Mesothelial cell of epicardium (in vitro differentiated cells): ENCODE measurements around the gene APOA5. TPM values are rescaled to one million over a fixed set of nuclear protein-coding genes. Genes with fewer than 3 reads are reported as not detected.

Experiments used
- DNase-seq, 2 experiments: peaks; one replicate each; pipeline ENCODE4 v3.0.0; 2021; ENCODE audit warnings: low spot score in 2 of 2; ENCODE audit not compliant: unreplicated experiment in 2 of 2
- H3K27ac Mint-ChIP-seq: 2 replicates; pipeline ENCODE4 v1.8.0; 2021; ENCODE audit warnings: mixed read lengths
- H3K27me3 Mint-ChIP-seq: 2 replicates; pipeline ENCODE4 v1.8.0; 2021; ENCODE audit warnings: low read depth, mixed read lengths
- H3K36me3 Mint-ChIP-seq: 2 replicates; pipeline ENCODE4 v1.8.0; 2021; ENCODE audit warnings: mixed read lengths
- H3K4me1 Mint-ChIP-seq: 2 replicates; pipeline ENCODE4 v1.8.0; 2021; ENCODE audit warnings: mixed read lengths
- H3K4me3 Mint-ChIP-seq: 2 replicates; pipeline ENCODE4 v1.8.0; 2021; ENCODE audit warnings: mild to moderate bottlenecking, moderate library complexity, mixed read lengths
- H3K9me3 Mint-ChIP-seq: 2 replicates; pipeline ENCODE4 v1.8.0; 2021; ENCODE audit warnings: mixed read lengths
- total RNA-seq: library from RNA; stranded (reverse); gene quantifications from 3 replicates; pipeline ENCODE4 v1.2.1, GENCODE V29; 2021
- TF ChIP-seq, protein P1 (sequence below): fragments of 200-600 bp; sonication (generic); IDR thresholded peaks from one replicate; pipeline ENCODE4 v1.5.0; 2021; ENCODE audit warnings: antibody characterized with exemption; ENCODE audit not compliant: unreplicated experiment

Gene APOA5
- total RNA-seq, 1 donor from 2014 or later, result not detected

DNA sequence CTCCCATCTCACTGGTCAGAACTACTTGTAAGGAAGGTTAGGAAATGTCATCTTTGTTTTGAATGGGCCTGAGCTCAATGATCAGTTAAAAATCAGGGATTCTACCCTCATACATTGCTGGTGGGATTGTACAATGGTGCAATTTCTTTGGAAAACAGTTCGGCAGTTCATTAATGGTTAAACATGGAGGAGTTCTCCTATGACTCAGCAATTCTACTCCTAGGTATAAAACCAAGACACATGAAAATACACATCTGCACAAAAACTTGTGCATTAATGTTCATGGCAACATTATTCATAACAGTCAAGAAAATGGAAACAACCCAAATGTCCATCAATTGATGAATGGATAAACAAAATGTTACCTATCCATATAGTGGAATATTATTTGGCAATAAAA lies 4.9 kb upstream of the APOA5 start:
- Mint-ChIP-seq H3K4me3 (no peak overlapping the region), H3K4me1 (no peaks in the 10 kb centered on the region), H3K9me3 (peaks cover 4% of the 10 kb centered on the region), H3K27me3 (peaks cover 4% of the 10 kb centered on the region), H3K27ac (no peak overlapping the region), H3K36me3 (no peaks in the 10 kb centered on the region)
- TF ChIP-seq, protein P1, sequence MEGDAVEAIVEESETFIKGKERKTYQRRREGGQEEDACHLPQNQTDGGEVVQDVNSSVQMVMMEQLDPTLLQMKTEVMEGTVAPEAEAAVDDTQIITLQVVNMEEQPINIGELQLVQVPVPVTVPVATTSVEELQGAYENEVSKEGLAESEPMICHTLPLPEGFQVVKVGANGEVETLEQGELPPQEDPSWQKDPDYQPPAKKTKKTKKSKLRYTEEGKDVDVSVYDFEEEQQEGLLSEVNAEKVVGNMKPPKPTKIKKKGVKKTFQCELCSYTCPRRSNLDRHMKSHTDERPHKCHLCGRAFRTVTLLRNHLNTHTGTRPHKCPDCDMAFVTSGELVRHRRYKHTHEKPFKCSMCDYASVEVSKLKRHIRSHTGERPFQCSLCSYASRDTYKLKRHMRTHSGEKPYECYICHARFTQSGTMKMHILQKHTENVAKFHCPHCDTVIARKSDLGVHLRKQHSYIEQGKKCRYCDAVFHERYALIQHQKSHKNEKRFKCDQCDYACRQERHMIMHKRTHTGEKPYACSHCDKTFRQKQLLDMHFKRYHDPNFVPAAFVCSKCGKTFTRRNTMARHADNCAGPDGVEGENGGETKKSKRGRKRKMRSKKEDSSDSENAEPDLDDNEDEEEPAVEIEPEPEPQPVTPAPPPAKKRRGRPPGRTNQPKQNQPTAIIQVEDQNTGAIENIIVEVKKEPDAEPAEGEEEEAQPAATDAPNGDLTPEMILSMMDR, result no peak
- DNase-seq, result no peak

DNA sequence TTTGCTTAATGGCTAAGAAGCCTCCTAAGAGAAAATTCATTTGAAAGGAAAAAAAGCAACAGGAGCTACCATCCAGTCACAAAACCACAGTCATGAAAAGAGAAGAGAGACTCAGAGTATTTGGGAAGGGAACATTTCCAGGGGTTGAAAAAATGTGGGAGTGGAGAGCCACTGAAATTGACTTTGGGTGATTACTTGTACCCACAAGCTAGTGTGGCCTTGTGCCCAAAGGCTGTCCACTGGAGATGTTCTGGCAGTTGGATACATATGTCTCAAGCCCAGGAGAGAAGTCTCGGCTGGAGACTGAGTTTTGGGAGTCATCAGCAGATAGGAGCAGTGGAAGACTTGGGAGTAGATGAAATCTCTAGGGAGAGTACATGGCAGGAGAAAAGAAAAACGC lies 3.2 kb upstream of the APOA5 start:
- H3K27me3 Mint-ChIP-seq, result peaks cover 10% of the 10 kb centered on the region
- H3K4me3 Mint-ChIP-seq, result no peak overlapping the region
- H3K27ac Mint-ChIP-seq, result no peak overlapping the region
- peaks cover 4% of the 10 kb centered on the region for H3K9me3 Mint-ChIP-seq
- H3K4me1 Mint-ChIP-seq, result peaks cover 2% of the 10 kb centered on the region
- TF ChIP-seq, protein P1, result no peak
- no peak for DNase-seq
- H3K36me3 Mint-ChIP-seq, result no peaks in the 10 kb centered on the region

DNA sequence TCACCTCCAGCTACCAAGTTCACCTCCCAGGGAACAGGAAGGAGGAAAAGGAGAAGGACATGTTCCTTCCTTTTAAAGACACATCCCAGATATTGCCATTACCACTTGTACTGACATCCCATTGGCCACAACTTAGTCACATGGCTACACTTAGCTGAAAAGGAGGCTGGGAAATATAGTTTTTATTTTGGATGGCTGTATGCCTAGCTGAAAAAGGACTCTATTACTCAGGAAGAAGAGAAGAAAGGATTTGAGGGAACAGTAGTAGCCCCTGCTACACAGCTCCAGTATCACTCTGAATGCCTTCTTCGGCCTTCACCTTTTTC lies 2.1 kb upstream of the APOA5 start:
- no peak overlapping the region for H3K27ac Mint-ChIP-seq
- H3K9me3 Mint-ChIP-seq, result peaks cover 4% of the 10 kb centered on the region
- peaks cover 6% of the 10 kb centered on the region for H3K27me3 Mint-ChIP-seq
- H3K4me3 Mint-ChIP-seq, result no peak overlapping the region
- no peaks in the 10 kb centered on the region for H3K36me3 Mint-ChIP-seq
- TF ChIP-seq, protein P1, result no peak
- peaks cover 2% of the 10 kb centered on the region for H3K4me1 Mint-ChIP-seq
- no peak for DNase-seq

DNA sequence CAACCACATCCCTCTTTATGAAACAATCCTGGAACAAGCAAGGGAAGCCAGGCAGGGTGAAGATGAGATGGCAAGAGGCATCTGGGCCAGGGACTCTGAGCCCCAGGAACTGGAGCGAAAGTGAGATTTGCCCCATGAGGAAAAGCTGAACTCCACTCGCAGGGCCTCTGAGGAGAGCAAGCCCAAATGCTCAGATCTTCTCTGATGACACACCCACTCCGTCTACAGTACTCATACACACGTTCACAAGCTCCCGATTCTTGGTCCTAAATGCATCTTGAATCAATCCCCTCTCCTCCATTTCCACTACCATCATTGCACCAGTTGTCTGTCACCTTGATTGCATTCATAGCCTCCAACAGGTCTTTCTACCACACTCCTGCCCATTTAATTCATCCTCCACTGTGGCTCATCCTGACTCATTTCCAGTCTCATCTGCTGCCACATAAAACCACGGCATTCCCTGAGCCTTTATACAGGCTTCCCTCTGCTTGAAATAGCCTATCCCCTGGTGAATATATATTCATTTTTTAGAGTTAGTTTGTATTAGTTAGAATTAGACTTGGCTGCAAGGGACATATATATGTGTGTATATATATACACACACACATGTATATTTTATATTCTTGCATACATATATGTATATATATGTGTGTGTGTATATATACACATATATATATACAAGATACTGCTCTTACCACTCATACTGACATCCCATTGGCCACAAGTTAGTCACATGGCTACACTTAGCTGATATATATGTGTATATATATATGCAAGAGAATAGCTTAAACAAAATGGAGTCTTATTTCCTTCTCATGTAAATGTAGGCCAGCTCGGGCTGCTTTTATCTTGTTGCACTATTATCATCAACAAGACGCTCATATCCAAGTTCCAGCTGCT lies 1.4 kb upstream of the APOA5 start:
- Mint-ChIP-seq H3K36me3 (no peaks in the 10 kb centered on the region), H3K27me3 (peaks cover 6% of the 10 kb centered on the region), H3K27ac (no peak overlapping the region), H3K9me3 (peaks cover 4% of the 10 kb centered on the region), H3K4me1 (peaks cover 7% of the 10 kb centered on the region), H3K4me3 (no peak overlapping the region)
- no peak for DNase-seq
- TF ChIP-seq, protein P1, result no peak

DNA sequence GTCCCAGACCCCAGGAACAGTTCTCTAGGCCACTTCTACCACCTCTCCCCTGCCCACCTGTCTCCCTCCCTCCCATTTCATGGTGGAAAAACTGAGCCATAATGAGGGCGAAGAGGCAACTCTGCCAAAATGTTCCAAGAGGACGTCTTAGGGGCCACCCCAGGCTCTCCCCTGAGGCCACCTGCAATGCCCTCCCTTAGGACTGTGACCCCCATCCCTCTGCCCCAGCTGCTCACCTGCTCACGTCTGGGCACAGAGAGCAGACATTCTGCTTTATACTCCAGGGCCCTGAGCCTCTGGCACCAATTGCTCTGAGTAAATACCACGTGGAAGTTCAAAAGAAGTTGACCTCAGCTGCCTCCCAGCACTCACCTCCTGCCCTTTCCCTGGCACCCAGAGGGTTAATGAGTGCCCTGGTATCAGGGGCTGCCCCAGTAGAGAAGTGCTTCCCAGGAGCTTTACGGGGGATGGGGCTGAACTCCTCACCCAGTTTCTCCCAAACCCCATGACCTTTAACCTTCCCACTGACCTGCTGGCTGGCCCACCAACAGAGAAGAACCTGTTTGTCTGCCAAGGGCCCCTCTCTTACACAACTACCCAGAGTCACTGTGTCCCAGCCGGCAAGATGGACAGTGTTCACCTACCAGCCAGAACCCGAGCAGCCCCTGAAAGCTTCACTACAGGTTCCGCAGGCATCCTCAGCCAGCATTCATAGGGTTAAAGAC lies 627 bp upstream of the APOA5 start:
- Mint-ChIP-seq H3K27ac (no peak overlapping the region), H3K4me1 (peaks cover 10% of the 10 kb centered on the region), H3K27me3 (peaks cover 6% of the 10 kb centered on the region), H3K9me3 (peaks cover 4% of the 10 kb centered on the region), H3K4me3 (no peak overlapping the region), H3K36me3 (no peaks in the 10 kb centered on the region)
- TF ChIP-seq, protein P1, result no peak
- DNase-seq, result no peak
